ENCODE results near the gene TAMALIN.

DNA sequence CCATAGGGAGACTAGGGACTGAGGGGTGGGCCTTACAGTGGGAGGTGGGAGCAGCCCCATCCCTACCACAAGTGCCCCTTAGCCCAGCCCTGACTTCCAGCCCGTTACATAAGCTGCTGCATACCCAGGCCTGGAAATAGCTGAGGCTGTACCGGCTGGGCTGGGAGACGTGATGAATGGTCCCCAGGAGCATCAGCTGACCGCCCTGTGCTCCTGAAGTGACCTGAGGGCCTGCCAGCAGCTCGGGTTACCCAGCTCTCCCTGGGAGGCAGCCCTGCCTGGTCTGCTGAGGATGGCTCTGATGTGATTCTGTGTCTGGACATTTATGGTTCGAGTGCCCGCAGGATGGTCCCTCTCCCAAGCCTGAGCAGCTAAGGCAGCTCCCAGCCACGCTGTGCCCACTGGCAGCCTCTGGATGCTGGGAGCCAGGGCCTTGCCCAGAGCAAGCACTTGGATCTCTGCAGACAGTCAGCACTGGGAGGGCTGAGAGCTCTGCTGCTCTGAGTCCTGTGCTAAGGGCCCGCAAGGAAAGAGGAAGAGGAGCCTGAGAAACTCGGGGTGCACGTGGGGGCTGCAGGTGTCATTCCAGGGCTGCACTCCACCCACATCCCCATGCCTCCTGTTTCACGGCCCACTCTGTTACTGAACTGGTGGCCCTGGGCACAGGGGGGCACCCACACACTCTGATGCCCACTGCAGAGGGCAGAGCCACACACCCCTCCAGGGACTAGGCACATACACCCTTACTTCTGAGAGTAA is 20.5 kb downstream of the TAMALIN start:
- TF ChIP-seq, protein P1, sequence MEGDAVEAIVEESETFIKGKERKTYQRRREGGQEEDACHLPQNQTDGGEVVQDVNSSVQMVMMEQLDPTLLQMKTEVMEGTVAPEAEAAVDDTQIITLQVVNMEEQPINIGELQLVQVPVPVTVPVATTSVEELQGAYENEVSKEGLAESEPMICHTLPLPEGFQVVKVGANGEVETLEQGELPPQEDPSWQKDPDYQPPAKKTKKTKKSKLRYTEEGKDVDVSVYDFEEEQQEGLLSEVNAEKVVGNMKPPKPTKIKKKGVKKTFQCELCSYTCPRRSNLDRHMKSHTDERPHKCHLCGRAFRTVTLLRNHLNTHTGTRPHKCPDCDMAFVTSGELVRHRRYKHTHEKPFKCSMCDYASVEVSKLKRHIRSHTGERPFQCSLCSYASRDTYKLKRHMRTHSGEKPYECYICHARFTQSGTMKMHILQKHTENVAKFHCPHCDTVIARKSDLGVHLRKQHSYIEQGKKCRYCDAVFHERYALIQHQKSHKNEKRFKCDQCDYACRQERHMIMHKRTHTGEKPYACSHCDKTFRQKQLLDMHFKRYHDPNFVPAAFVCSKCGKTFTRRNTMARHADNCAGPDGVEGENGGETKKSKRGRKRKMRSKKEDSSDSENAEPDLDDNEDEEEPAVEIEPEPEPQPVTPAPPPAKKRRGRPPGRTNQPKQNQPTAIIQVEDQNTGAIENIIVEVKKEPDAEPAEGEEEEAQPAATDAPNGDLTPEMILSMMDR (IDR thresholded peaks at IDR 0.05; ENCODE audit: borderline replicate concordance, extremely low read depth, low read length, poor library complexity, severe bottlenecking): no peak
- no peak for TF ChIP-seq EZH2 (IDR thresholded peaks at IDR 0.05; ENCODE audit: borderline replicate concordance, low read depth, low read length, severe bottlenecking)

Data from DND-41 (cell line).